ENCODE results near the gene CFHR1. TPM values are rescaled to one million over a fixed set of nuclear protein-coding genes. Genes with fewer than 3 reads are reported as not detected.
"Not testable (repeated sequence)": the region's sequence is repeated elsewhere in the genome, so short reads cannot be mapped to it uniquely, and the experiment has no call there.

CFHR1 gene
- total RNA-seq = not detected in 2 replicates

- intact Hi-C loops (cut with micrococcal nuclease); CTCF ChIA-PET; H3K9me3 Mint-ChIP-seq; H3K36me3 Mint-ChIP-seq (ENCODE audit: low read depth); POLR2A ChIA-PET; DNase-seq; H3K4me3 Mint-ChIP-seq; ATAC-seq (ENCODE audit: low read depth); H3K27ac Mint-ChIP-seq; H3K4me1 Mint-ChIP-seq; H3K27me3 Mint-ChIP-seq: not testable (repeated sequence)
Measured at GRCh38 chr1:196819531-196819930, at the start of gene CFHR1. TSS of gene CFHR1 (plus strand) at chr1:196819731. CDS start at chr1:196819845, 114 bp downstream.

- intact Hi-C loops (cut with micrococcal nuclease); H3K4me3 Mint-ChIP-seq; H3K9me3 Mint-ChIP-seq; H3K36me3 Mint-ChIP-seq (ENCODE audit: low read depth); POLR2A ChIA-PET; H3K27ac Mint-ChIP-seq; DNase-seq; H3K27me3 Mint-ChIP-seq; CTCF ChIA-PET; ATAC-seq (ENCODE audit: low read depth); H3K4me1 Mint-ChIP-seq: not testable (repeated sequence)
Measured at GRCh38 chr1:196769823-196770222, 49.7 kb upstream of the CFHR1 start.

GRCh38 chr1:196773713-196774112 lies 45.8 kb upstream of the CFHR1 start:
- no peak for ATAC-seq (ENCODE audit: low read depth)
- Mint-ChIP-seq H3K4me3 (no peak overlapping the region), H3K27ac (no peak overlapping the region), H3K27me3 (no peaks in the 10 kb centered on the region), H3K4me1 (no peaks in the 10 kb centered on the region), H3K9me3 (no peaks in the 10 kb centered on the region), H3K36me3 (ENCODE audit: low read depth) (no peaks in the 10 kb centered on the region)
- CTCF ChIA-PET = no interaction called here
- intact Hi-C loops (cut with micrococcal nuclease) = no loop called here
- no peak for TF ChIP-seq CTCF (IDR thresholded peaks at IDR 0.05)
- DNase-seq = no peak
- POLR2A ChIA-PET = no interaction called here

- no peak overlapping the region for H3K27ac Mint-ChIP-seq
- no peaks in the 10 kb centered on the region for H3K27me3 Mint-ChIP-seq
- intact Hi-C loops (cut with micrococcal nuclease) = no loop called here
- CTCF ChIA-PET = no interaction called here
- POLR2A ChIA-PET = no interaction called here
- no peaks in the 10 kb centered on the region for H3K9me3 Mint-ChIP-seq
- H3K36me3 Mint-ChIP-seq (ENCODE audit: low read depth) = no peaks in the 10 kb centered on the region
- no peak overlapping the region for H3K4me3 Mint-ChIP-seq
- no peaks in the 10 kb centered on the region for H3K4me1 Mint-ChIP-seq
- ATAC-seq (ENCODE audit: low read depth) (no peak), DNase-seq (no peak)
- no peak for TF ChIP-seq CTCF (IDR thresholded peaks at IDR 0.05)
Measured at GRCh38 chr1:196774175-196774574, 45.4 kb upstream of the CFHR1 start.

GRCh38 chr1:196774603-196775002 lies 44.9 kb upstream of the CFHR1 start, which contains the start of gene CFHR3:
TSS of gene CFHR3 (plus strand) at chr1:196774840. CDS start at chr1:196774887, 47 bp downstream.
- no peaks in the 10 kb centered on the region for H3K27me3 Mint-ChIP-seq
- H3K4me1 Mint-ChIP-seq = no peaks in the 10 kb centered on the region
- ChIA-PET POLR2A (no interaction called here), CTCF (no interaction called here)
- DNase-seq (no peak), ATAC-seq (ENCODE audit: low read depth) (no peak)
- H3K4me3 Mint-ChIP-seq = no peak within 1 kb of the TSS
- no peaks in the 10 kb centered on the region for H3K36me3 Mint-ChIP-seq (ENCODE audit: low read depth)
- intact Hi-C loops (cut with micrococcal nuclease) = no loop called here
- no peak for TF ChIP-seq CTCF (IDR thresholded peaks at IDR 0.05)
- H3K27ac Mint-ChIP-seq = no peak within 1 kb of the TSS
- H3K9me3 Mint-ChIP-seq = no peaks in the 10 kb centered on the region

GRCh38 chr1:196777603-196778002 lies 41.9 kb upstream of the CFHR1 start:
- CTCF ChIA-PET = no interaction called here
- no peak for ATAC-seq (ENCODE audit: low read depth)
- intact Hi-C loops (cut with micrococcal nuclease) = no loop called here
- Mint-ChIP-seq H3K4me1 (no peaks in the 10 kb centered on the region), H3K27me3 (no peaks in the 10 kb centered on the region), H3K27ac (no peak overlapping the region), H3K4me3 (no peak overlapping the region), H3K9me3 (no peaks in the 10 kb centered on the region), H3K36me3 (ENCODE audit: low read depth) (no peaks in the 10 kb centered on the region)
- POLR2A ChIA-PET = no interaction called here
- no peak for TF ChIP-seq CTCF (IDR thresholded peaks at IDR 0.05)
- no peak for DNase-seq
